ENCODE data around the gene PRDM7. TPM values are rescaled to one million over a fixed set of nuclear protein-coding genes. Genes with fewer than 3 reads are reported as not detected.
"Not testable (repeated sequence)": the region's sequence is repeated elsewhere in the genome, so short reads cannot be mapped to it uniquely, and the experiment has no call there.

PRDM7 gene
- total and polyA plus RNA-seq, 2 donors (not counting 1 experiment from before 2014, with no cell fraction given), result not detected

- H3K27ac ChIP-seq (ENCODE audit: low read length in 2 of 2); H3K27me3 ChIP-seq (replicated peaks in 1 of 4; ENCODE audit: control extremely low read depth in 1 of 4, control insufficient read depth in 3 of 4, insufficient read depth in 4 of 4, low read length in 3 of 4); H3K4me1 ChIP-seq (ENCODE audit: control insufficient read depth in 2 of 2, insufficient read depth in 2 of 2, low read length in 2 of 2); H4K20me1 ChIP-seq (ENCODE audit: control insufficient read depth, insufficient read depth, low read length, poor library complexity, severe bottlenecking); H3K4me3 ChIP-seq (ENCODE audit: control extremely low read depth in 1 of 5, extremely low read depth in 1 of 5, insufficient read depth in 1 of 5, low read depth in 2 of 5, low read length in 4 of 5); POLR2A ChIA-PET; H3K36me3 ChIP-seq (replicated peaks in 1 of 2; ENCODE audit: control extremely low read depth in 1 of 2, control insufficient read depth in 1 of 2, extremely low read depth in 1 of 2, insufficient read depth in 2 of 2, low read length in 1 of 2); CTCF ChIA-PET; H3K79me2 ChIP-seq (ENCODE audit: control insufficient read depth, insufficient read depth, low read length); H3K4me2 ChIP-seq (replicated peaks; ENCODE audit: low read depth, low read length, poor library complexity, severe bottlenecking); H3K9me3 ChIP-seq (ENCODE audit: control extremely low read depth in 1 of 3, control insufficient read depth in 2 of 3, insufficient read depth in 1 of 3, low read length in 2 of 3); H2AFZ ChIP-seq (ENCODE audit: insufficient read depth, low read depth, low read length, poor library complexity, severe bottlenecking); ATAC-seq (ENCODE audit: low read depth); H3K9ac ChIP-seq (ENCODE audit: low read length); DNase-seq; H3K4me1 Mint-ChIP-seq; H3K27ac Mint-ChIP-seq; intact Hi-C loops (cut with micrococcal nuclease); H3K9me3 Mint-ChIP-seq (ENCODE audit: insufficient read depth); H3K4me3 Mint-ChIP-seq: not testable (repeated sequence)
- H3K27me3 Mint-ChIP-seq, result peaks cover 16% of the 10 kb centered on the region
- WGBS (ENCODE audit: insufficient coverage), result 58% methylated on average over 2 of the region's 4 CpGs
These were observed 15.7 kb upstream of the PRDM7 start for GRCh38 chr16:90092781-90093180.

- DNase-seq (no peak), ATAC-seq (ENCODE audit: low read depth) (no peak)
- H3K9ac ChIP-seq (ENCODE audit: low read length), result no peak overlapping the region
- no peak for TF ChIP-seq EZH2 (IDR thresholded peaks at IDR 0.05; ENCODE audit: borderline replicate concordance, insufficient read depth, low read depth, low read length, poor library complexity, severe bottlenecking)
- no peak for TF ChIP-seq CTCF (IDR thresholded peaks at IDR 0.05)
- WGBS (ENCODE audit: insufficient coverage), result no CpG with 5 or more reads among the region's 4 CpGs
- Mint-ChIP-seq H3K4me1 (peaks cover 4% of the 10 kb centered on the region), H3K9me3 (ENCODE audit: insufficient read depth) (no peaks in the 10 kb centered on the region), H3K4me3 (no peak overlapping the region), H3K27ac (no peak overlapping the region), H3K27me3 (peaks cover 19% of the 10 kb centered on the region)
- H3K27me3 ChIP-seq (replicated peaks in 1 of 4; ENCODE audit: control extremely low read depth in 1 of 4, control insufficient read depth in 3 of 4, insufficient read depth in 4 of 4, low read length in 3 of 4), result peaks cover 0 to 6% (median 2%) of the 10 kb centered on the region in 4 experiments
- CTCF ChIA-PET, result interaction anchor here (1.2 kb wide), 1 partner anchor 378 kb away, joined by 3 read pairs; no protein-coding TSS in a partner anchor
- no peak overlapping the region for H3K4me3 ChIP-seq (ENCODE audit: control extremely low read depth in 1 of 5, extremely low read depth in 1 of 5, insufficient read depth in 1 of 5, low read depth in 2 of 5, low read length in 4 of 5)
- H3K36me3 ChIP-seq (replicated peaks in 1 of 2; ENCODE audit: control extremely low read depth in 1 of 2, control insufficient read depth in 1 of 2, extremely low read depth in 1 of 2, insufficient read depth in 2 of 2, low read length in 1 of 2), result no peaks in the 10 kb centered on the region
- no peak overlapping the region for H3K27ac ChIP-seq (ENCODE audit: low read length in 2 of 2)
- POLR2A ChIA-PET, result no interaction called here
- no peak overlapping the region for H3K4me2 ChIP-seq (replicated peaks; ENCODE audit: low read depth, low read length, poor library complexity, severe bottlenecking)
- intact Hi-C loops (cut with micrococcal nuclease), result no loop called here
- no peak overlapping the region for H2AFZ ChIP-seq (ENCODE audit: insufficient read depth, low read depth, low read length, poor library complexity, severe bottlenecking)
- H3K4me1 ChIP-seq (ENCODE audit: control insufficient read depth in 2 of 2, insufficient read depth in 2 of 2, low read length in 2 of 2), result peaks cover 0 to 11% of the 10 kb centered on the region in 2 donors
- H4K20me1 ChIP-seq (ENCODE audit: control insufficient read depth, insufficient read depth, low read length, poor library complexity, severe bottlenecking), result no peaks in the 10 kb centered on the region
- H3K79me2 ChIP-seq (ENCODE audit: control insufficient read depth, insufficient read depth, low read length), result no peaks in the 10 kb centered on the region
- H3K9me3 ChIP-seq (ENCODE audit: control extremely low read depth in 1 of 3, control insufficient read depth in 2 of 3, insufficient read depth in 1 of 3, low read length in 2 of 3), result peaks cover 0 to 7% (median 2%) of the 10 kb centered on the region in 3 donors
These were observed 7.3 kb upstream of the PRDM7 start for GRCh38 chr16:90084215-90084950.

Measured in B cell (primary cell).